GM12878 (cell line): ENCODE results near the gene XAB2. TPM values are rescaled to one million over a fixed set of nuclear protein-coding genes. Genes with fewer than 3 reads are reported as not detected.
A peak's percentile ranks its signal among the peaks of the same experiment; 100 is the strongest.

Source experiments
- ATAC-seq: fragments of 200-7000 bp; cut with Tn5 transposase; 3 replicates; pipeline ENCODE4 v1.9.1; 2020; ENCODE audit warnings: mild to moderate bottlenecking, moderate library complexity
- BruUV-seq: library from RNA; stranded (reverse); fragments of 400-500 nt; replicated peaks from 2 replicates; lab custom pipeline; 2021; lab: Mats Ljungman, UMichigan
- CTCF ChIA-PET: fragments of 300-600 bp; sonication (Branson Sonifier 250); formaldehyde crosslinking; extraction: SDS; loops from one replicate; lab custom pipeline; 2021; ENCODE audit warnings: inconsistent platforms; lab: Yijun Ruan, JAX
- POLR2A ChIA-PET: fragments of 350-600 bp; formaldehyde crosslinking; extraction: SDS; loops from one replicate; lab custom pipeline; 2021; ENCODE audit warnings: inconsistent platforms; lab: Charles Lee
- RAD21 ChIA-PET: fragments of 300-600 bp; sonication (Branson Sonifier 250); formaldehyde crosslinking; loops from one replicate; lab custom pipeline; 2023; ENCODE audit warnings: antibody characterized with exemption; ENCODE audit not compliant: unreplicated experiment; lab: Charles Lee
- SMC1A ChIA-PET: fragments of 300-600 bp; sonication (Branson Sonifier 250); formaldehyde crosslinking; loops from one replicate; lab custom pipeline; 2023; ENCODE audit not compliant: unreplicated experiment, uncharacterized antibody; lab: Charles Lee
- DNase-seq: peaks from one replicate; pipeline ENCODE4 v3.0.0-alpha.2; 2011; ENCODE audit warnings: low read depth, low spot score
- FAIRE-seq: peaks from 3 replicates; lab custom pipeline; 2011; peaks lifted over from hg19 to GRCh38; lab: Jason Lieb, UNC
- H2AFZ ChIP-seq: 2 replicates; pipeline ENCODE4 v1.6.0; 2011; ENCODE audit warnings: low read depth, low read length, control low read depth; ENCODE audit not compliant: control insufficient read depth
- H3K27ac ChIP-seq: 2 replicates; pipeline ENCODE4 v1.5.1; 2011; ENCODE audit warnings: control low read depth; ENCODE audit not compliant: control insufficient read depth, insufficient read depth
- H3K27me3 ChIP-seq, 2 experiments: replicated peaks in 1 of 2; 2 replicates each; pipeline versions ENCODE4 v1.6.0 to v1.6.1; 2011; ENCODE audit warnings: low read length in 1 of 2; ENCODE audit not compliant: control insufficient read depth in 2 of 2, insufficient read depth in 2 of 2
- H3K36me3 ChIP-seq, 2 experiments: 2 replicates each; pipeline ENCODE4 v1.5.1; 2011; ENCODE audit warnings: low read length in 1 of 2; ENCODE audit not compliant: control insufficient read depth in 2 of 2, insufficient read depth in 2 of 2
- H3K4me1 ChIP-seq: 2 replicates; pipeline ENCODE4 v1.6.1; 2011; ENCODE audit warnings: mild to moderate bottlenecking, low read length, moderate library complexity, mixed read lengths; ENCODE audit not compliant: control insufficient read depth, insufficient read depth
- H3K4me2 ChIP-seq: 2 replicates; pipeline ENCODE4 v1.6.0; 2011; ENCODE audit warnings: control low read depth; ENCODE audit not compliant: control insufficient read depth, insufficient read depth
- H3K4me3 ChIP-seq: fragments of 200-600 bp; sonication (generic); 2 replicates; pipeline ENCODE4 v1.5.1; 2016
- H3K79me2 ChIP-seq: 2 replicates; pipeline ENCODE4 v1.6.0; 2011; ENCODE audit warnings: low read length; ENCODE audit not compliant: control insufficient read depth, insufficient read depth
- H3K9ac ChIP-seq: 2 replicates; pipeline ENCODE4 v1.8.0; 2011; ENCODE audit warnings: low read length, control low read depth, mixed read lengths; ENCODE audit not compliant: control insufficient read depth, insufficient read depth
- H3K9me3 ChIP-seq: replicated peaks from 3 replicates; pipeline ENCODE4 v1.5.1; 2011; ENCODE audit warnings: mild to moderate bottlenecking, low read length; ENCODE audit not compliant: control insufficient read depth, insufficient read depth
- H4K20me1 ChIP-seq: 2 replicates; pipeline ENCODE4 v1.6.0; 2011; ENCODE audit not compliant: control insufficient read depth, insufficient read depth
- BMI1 ChIP-seq: fragments of 450-650 bp; IDR thresholded peaks from 2 replicates; pipeline ENCODE4 v1.6.1; 2016; ENCODE audit warnings: mild to moderate bottlenecking, moderate library complexity, borderline replicate concordance
- CBFB ChIP-seq: IDR thresholded peaks from 2 replicates; pipeline ENCODE4 v1.6.1; 2016; ENCODE audit warnings: antibody characterized with exemption, low read depth
- ETV6 ChIP-seq, 2 experiments: fragments of 450-650 bp in 1 of 2; IDR thresholded peaks in 1 of 2; conservative IDR thresholded peaks in 1 of 2; 2 replicates each; pipeline ENCODE4 v1.6.1; 2014; ENCODE audit warnings: antibody characterized with exemption in 1 of 2, borderline replicate concordance in 1 of 2, low read depth in 1 of 2, mild to moderate bottlenecking in 1 of 2, moderate library complexity in 1 of 2
- JUND ChIP-seq: IDR thresholded peaks from 2 replicates; pipeline ENCODE4 v1.6.1; 2012; ENCODE audit warnings: low read depth, mild to moderate bottlenecking, low read length, improper control_type of control experiment, moderate library complexity
- MEF2B ChIP-seq: fragments of 450-650 bp; IDR thresholded peaks from 2 replicates; pipeline ENCODE4 v1.6.1; 2018; ENCODE audit warnings: mild to moderate bottlenecking, moderate library complexity; ENCODE audit not compliant: partially characterized antibody, poor library complexity, severe bottlenecking
- NFYA ChIP-seq: IDR thresholded peaks from 2 replicates; pipeline ENCODE4 v1.6.1; 2011; ENCODE audit warnings: low read depth, mild to moderate bottlenecking, low read length, improper control_type of control experiment, borderline replicate concordance
- PRDM15 ChIP-seq: fragments of 450-650 bp; formaldehyde crosslinking; IDR thresholded peaks from 2 replicates; pipeline ENCODE4 v1.4.0; 2020; ENCODE audit warnings: mild to moderate bottlenecking, moderate library complexity
- RELA ChIP-seq: fragments of 450-650 bp; IDR thresholded peaks from 2 replicates; pipeline ENCODE4 v1.8.0; 2014; ENCODE audit warnings: borderline replicate concordance; ENCODE audit not compliant: partially characterized antibody
- SMARCA5 ChIP-seq: fragments of 450-650 bp; IDR thresholded peaks from 2 replicates; pipeline ENCODE4 v1.6.1; 2017; ENCODE audit warnings: mild to moderate bottlenecking
- SREBF1 ChIP-seq: IDR thresholded peaks from 2 replicates; pipeline ENCODE4 v1.6.1; 2012; ENCODE audit warnings: mild to moderate bottlenecking, low read length
- ZNF217 ChIP-seq: fragments of 450-650 bp; IDR thresholded peaks from 2 replicates; pipeline ENCODE4 v1.6.1; 2017; ENCODE audit warnings: antibody characterized with exemption, mild to moderate bottlenecking
- WGBS: methylation state at CpG from one replicate; pipeline ENCODE4 v1.1.6; 2016; ENCODE audit warnings: low lambda C conversion rate; ENCODE audit not compliant: insufficient replicate concordance, insufficient coverage; ENCODE audit errors: missing lambda C conversion rate; 5-methylcytosine and 5-hydroxymethylcytosine counted together
- in situ Hi-C: fragments of 300-500 bp; cut with MboI; formaldehyde crosslinking; loops from 9 replicates; pipeline ENCODE4 v1.14.3; 2018; ENCODE audit warnings: mixed read lengths
- intact Hi-C: fragments of 100-400 bp; cut with micrococcal nuclease; formaldehyde crosslinking; loops from one replicate; pipeline ENCODE4 v1.14.2; 2022; ENCODE audit not compliant: unreplicated experiment
- polyA plus RNA-seq, 11 experiments: library from polyadenylated mRNA; depleted of rRNA in 4 of 11; unstranded in 6 of 11; stranded (reverse) in 5 of 11; fragments of >200 nt; fragmentation: Nextera tagmentation in 4 of 11; fragmentation: Illumina TruSeq in 1 of 11; extraction: Ambion mirVana in 4 of 11; extraction: Trizol in 1 of 11; gene quantifications; 1 replicate in 1 of 11; 2 replicates in 10 of 11; pipeline versions ENCODE4 v1.2.1 to v1.2.3, GENCODE V29; 2011 to 2016; ENCODE audit warnings: inconsistent platforms in 2 of 11, missing spikeins in 2 of 11, low read depth in 1 of 11
- total RNA-seq, 4 experiments: library from RNA; depleted of rRNA in 3 of 4; stranded (reverse); fragments of >200 nt in 3 of 4; fragmentation: Illumina TruSeq in 1 of 4; extraction: Trizol in 1 of 4; gene quantifications; 2 replicates each; pipeline versions ENCODE4 v1.2.1 to v1.2.3, GENCODE V29; 2013 to 2021

XAB2 gene
- total and polyA plus RNA-seq, 10 of the 15 experiments (the other 5 are each of a cell fraction or from before 2014, with no cell fraction given) = 0.34 to 45.1 (median 18.8) TPM

DNA sequence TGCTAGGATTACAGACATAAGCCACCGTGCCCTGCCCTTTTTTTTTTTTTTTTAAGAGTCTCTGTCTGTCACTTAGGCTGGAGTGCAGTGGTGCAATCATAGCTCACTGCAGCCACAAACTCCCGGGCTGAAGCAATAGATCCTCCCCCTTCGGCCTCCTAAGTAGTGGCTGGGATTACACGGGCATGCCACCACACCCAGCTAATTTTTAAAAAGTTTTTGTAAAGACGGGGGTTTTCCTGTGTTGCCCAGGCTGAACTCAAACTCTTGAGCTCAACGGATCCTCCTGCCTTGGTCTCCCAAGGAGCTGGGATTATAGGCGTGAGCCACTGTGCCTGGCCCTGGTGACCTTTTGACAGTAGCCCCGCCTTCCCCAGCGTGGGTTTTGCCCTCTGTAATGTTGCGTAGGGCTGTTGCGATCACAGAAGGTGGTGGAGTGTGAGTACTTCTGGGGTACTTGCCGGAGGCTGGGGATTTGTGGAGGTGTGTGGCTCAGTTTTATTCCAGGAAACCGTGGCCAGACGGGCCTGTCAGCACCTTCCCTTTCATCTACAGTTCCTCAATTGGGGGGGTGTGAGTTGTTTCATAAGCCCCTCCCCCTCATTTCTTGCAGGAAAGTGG lies 27.9 kb upstream of the XAB2 start:
- TF ChIP-seq NFYA (no peak), RELA (no peak), PRDM15 (CRISPR knock-in tag) (no peak), SREBF1 (no peak), BMI1 (no peak), CBFB (no peak), MEF2B (no peak), ZNF217 (no peak), SMARCA5 (no peak), JUND (no peak), ETV6 (conservative IDR thresholded peaks at IDR 0.05 in 1 of 2, IDR thresholded peaks at IDR 0.05 in 1 of 2; ENCODE audit: borderline replicate concordance in 1 of 2, low read depth in 1 of 2) (no peak)
- TF ChIP-seq, all 136 proteins: peak for 0
- no peak for FAIRE-seq
- ChIA-PET RAD21 (interaction anchor here (0.6 to 1.1 kb wide), 3 partner anchors 89 to 142 kb away, joined by 3 to 5 read pairs (median 3); no protein-coding TSS in a partner anchor), CTCF (interaction anchor here (1.1 to 1.2 kb wide), 2 partner anchors 23 to 24 kb away, joined by 3 to 5 read pairs; partner anchors contain the start of gene TRAPPC5), POLR2A (interaction anchor here (0.8 kb wide), 1 partner anchor 19 kb away, joined by 4 read pairs; no protein-coding TSS in a partner anchor), SMC1A (interaction anchor here (0.6 to 1.1 kb wide), 4 partner anchors 20 to 142 kb away, joined by 3 read pairs; no protein-coding TSS in a partner anchor)
- no peaks in the 10 kb centered on the region for H3K9me3 ChIP-seq
- H3K4me3 ChIP-seq = no peak overlapping the region
- no peak for DNase-seq
- H3K36me3 ChIP-seq = no peaks in the 10 kb centered on the region
- H4K20me1 ChIP-seq = no peaks in the 10 kb centered on the region
- H3K4me2 ChIP-seq = peak overlapping the region; percentile 70; the same call in 1 of the 2 replicates
- no peaks in the 10 kb centered on the region for H3K27me3 ChIP-seq
- H3K79me2 ChIP-seq = no peaks in the 10 kb centered on the region
- no peak for ATAC-seq
- WGBS = 56% methylated on average over 14 of the region's 14 CpGs
- in situ Hi-C loops (no loop called here), intact Hi-C loops (no loop called here)
- BruUV-seq = no TSS peak
- H2AFZ ChIP-seq = peak overlapping the region; percentile 51
- H3K27ac ChIP-seq = no peak overlapping the region
- H3K9ac ChIP-seq = no peak overlapping the region
- peaks cover 19% of the 10 kb centered on the region for H3K4me1 ChIP-seq
